ENCODE measurements around the gene IZUMO2.
"Not testable (repeated sequence)": the region's sequence is repeated elsewhere in the genome, so short reads cannot be mapped to it uniquely, and the experiment has no call there.

The IZUMO2 gene

DNA sequence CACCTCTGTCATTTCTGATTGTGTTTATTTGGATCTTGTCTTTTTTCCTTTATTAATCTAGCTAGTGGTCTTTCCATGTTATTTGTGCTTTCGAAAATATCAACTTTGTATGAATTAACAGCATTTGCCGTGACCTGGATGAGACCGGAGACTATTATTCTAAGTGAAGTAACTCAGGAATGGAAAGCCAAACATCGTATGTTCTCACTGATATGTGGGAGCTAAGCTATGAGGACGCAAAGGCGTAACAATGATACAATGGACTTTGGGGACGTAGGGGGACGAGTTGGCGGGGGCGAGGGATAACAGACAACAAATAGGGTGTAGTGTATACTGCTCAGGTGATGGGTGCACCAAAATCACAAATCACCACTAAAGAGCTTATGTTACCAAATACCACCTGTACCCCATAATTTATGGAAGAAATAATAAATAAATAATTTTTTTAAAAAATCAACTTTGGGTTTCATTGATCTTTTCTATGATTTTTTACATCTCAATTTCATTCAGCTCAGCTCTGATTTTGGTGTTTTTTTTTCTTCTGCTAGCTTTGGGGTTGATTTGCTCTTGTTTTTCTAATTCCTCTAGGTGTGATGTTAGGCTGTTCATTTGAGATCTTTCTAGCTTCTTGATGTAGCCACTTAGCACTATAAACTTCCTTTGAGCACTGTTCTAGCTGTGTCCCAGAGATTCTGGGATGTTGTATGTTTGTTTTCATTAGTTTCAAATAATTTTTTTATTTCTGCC, 27.1 kb downstream of the IZUMO2 start:
- H3K27ac ChIP-seq, H3K4me2 ChIP-seq, H3K36me3 ChIP-seq, H3K4me1 ChIP-seq, H3K27me3 ChIP-seq, H3K9me3 ChIP-seq, H3K4me3 ChIP-seq, H3K9ac ChIP-seq, H4K20me1 ChIP-seq: not testable (repeated sequence)

DNA sequence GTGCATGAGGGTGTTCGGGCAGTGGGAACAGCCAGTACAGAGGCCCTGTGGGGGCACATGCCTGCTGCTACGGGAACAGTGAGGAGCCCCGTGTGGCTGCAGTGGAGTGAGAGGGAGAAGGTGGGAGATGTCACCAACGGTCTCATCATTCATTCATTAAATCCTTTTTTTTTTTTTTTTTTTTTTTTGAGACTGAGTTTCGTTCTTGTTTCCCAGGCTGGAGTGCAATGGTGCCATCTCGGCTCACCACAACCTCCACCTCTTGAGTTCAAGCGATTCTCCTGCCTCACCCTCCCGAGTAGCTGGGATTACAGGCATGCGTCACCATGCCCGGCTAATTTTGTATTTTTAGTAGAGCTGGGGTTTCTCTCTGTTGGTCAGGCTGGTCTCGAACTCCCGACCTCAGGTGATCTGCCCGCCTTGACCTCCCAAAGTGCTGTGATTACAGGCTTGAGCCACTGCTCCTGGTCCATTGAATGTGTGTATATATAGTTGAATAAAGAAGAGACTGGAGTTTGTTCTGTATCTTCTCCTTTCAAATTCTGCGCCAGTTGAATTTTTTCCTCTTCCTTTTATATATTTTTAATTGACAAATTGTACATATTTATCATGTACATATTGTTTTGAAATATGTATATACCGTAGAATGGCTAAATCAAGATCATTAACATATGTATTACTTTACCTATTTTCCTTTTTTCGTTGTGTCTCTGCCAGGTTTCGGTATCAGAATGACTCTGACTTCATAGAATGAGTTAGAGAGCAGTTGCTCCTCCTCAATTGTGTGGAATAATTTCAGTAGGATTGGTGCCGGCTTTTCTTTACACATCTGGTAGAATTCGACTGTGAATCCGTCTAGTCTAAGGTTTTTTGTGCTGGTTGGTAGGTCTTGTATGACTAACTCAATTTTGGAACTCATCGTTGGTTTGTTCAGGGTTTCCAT, 28.0 kb downstream of the IZUMO2 start:
- not testable (repeated sequence) for H3K9ac ChIP-seq, H3K9me3 ChIP-seq, H4K20me1 ChIP-seq, H3K4me3 ChIP-seq, H3K27me3 ChIP-seq, H3K36me3 ChIP-seq, H3K4me1 ChIP-seq, H3K4me2 ChIP-seq, H3K27ac ChIP-seq

DNA sequence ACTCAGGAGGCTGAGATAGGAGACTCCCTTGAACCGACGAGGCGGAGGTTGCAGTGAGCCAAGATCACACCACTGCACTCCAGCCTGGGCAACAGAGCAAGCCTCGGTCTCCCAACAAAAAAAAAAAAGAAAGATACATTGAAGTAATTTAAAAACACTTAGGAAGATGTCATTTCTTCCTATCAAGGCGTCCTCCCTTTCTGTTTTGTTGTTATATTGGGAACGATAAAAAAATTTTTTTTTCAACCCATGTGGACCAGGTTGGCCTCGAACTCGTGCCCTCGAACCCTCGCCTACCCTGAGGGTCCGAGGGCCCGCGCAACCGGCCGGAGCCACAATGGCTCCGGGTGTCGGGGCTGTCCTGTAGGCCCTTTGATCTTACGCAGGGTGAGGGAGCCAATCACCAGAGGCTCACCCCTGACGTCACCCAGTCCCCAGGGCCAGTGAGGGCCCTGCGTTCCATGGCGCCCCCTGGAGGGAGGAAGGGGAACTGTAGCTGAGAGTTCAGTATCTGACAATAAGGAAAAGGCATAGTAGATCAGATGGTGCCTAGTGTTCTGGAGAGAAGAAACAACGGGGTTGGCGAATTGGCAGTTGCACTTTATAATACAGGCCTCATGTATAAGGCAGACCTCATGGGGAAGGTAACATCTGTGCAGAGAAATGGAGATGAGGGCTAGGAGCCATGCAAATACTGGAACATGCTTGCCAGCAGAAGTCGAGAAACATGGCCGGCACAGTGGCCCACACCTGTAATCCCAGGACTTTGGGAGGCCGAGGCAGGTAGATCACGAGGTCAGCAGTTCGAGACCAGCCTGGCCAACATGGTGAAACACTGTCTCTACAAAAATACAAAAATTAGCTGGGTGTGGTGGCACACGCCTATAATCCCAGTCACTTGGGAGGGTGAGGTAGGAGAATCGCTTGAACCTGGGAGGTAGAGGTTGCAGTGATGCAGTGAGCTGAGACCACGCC, 29.3 kb downstream of the IZUMO2 start:
- H3K36me3 ChIP-seq, result not testable (repeated sequence)

DNA sequence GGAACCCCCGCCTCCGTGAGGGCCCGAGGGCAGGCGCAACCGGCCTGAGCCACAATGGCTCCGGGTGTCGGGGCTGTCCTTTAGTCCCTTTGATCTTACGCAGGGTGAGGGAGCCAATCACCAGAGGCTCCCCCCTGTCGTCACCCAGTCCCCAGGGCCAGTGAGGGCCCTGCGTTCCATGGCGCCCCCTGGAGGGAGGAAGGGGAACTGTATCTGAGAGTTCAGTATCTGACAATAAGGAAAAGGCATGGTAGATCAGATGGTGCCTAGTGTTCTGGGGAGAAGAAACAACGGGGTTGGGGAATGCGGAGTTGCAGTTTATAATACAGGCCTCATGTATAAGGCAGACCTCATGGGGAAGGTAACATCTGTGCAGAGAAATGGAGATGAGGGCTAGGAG, 59.1 kb downstream of the IZUMO2 start:
- not testable (repeated sequence) for H3K9ac ChIP-seq, H3K27ac ChIP-seq, H3K4me2 ChIP-seq, H4K20me1 ChIP-seq, H3K9me3 ChIP-seq, H3K4me1 ChIP-seq, H3K36me3 ChIP-seq, H3K27me3 ChIP-seq, H3K4me3 ChIP-seq

More for the DNA sequence above, 29.3 kb downstream of the IZUMO2 start:
- not testable (repeated sequence) for H3K27me3 ChIP-seq, H3K4me2 ChIP-seq, H3K9me3 ChIP-seq, H3K4me1 ChIP-seq, H3K9ac ChIP-seq, H3K27ac ChIP-seq, H3K4me3 ChIP-seq, H4K20me1 ChIP-seq

DNA sequence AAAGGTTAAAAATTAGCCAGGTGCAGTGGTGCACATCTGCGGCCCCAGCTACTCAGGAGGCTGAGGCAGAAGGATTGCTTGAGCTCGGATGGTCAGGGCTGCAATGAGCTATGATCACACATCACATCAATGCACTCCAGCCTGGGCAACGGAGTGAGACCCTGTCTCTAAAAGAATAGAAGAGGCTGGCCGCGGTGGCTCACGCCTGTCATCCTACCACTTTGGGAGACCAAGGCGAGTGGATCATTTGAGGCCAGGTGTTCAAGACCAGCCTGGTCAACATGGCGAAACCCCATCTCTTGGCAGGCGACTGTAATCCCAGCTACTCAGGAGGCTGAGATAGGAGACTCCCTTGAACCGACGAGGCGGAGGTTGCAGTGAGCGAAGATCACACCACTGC, 59.7 kb downstream of the IZUMO2 start:
- not testable (repeated sequence) for H4K20me1 ChIP-seq, H3K4me3 ChIP-seq, H3K4me1 ChIP-seq, H3K27me3 ChIP-seq, H3K9ac ChIP-seq, H3K9me3 ChIP-seq, H3K27ac ChIP-seq, H3K4me2 ChIP-seq, H3K36me3 ChIP-seq
